ENCODE results near the gene ZNF154.

Gene ZNF154

GRCh38 chr19:57672466-57672865 lies 36.5 kb downstream of the ZNF154 start:
- Histone ChIP-seq H3K9me3 (ENCODE audit: insufficient read depth, low read length, severe bottlenecking) (no peaks in the 10 kb centered on the region), H3K4me2 (ENCODE audit: insufficient read depth, low read length) (no peak overlapping the region)

GRCh38 chr19:57671124-57671895 lies 37.7 kb downstream of the ZNF154 start:
- no peak overlapping the region for H3K9ac ChIP-seq (ENCODE audit: low read depth, low read length)
- ATAC-seq (ENCODE audit: insufficient read depth, low read depth) (no peak), DNase-seq (no peak)
- no peaks in the 10 kb centered on the region for H3K27me3 ChIP-seq (ENCODE audit: insufficient read depth, low read length, poor library complexity)
- H2AFZ ChIP-seq (ENCODE audit: low read depth, low read length): no peak overlapping the region
- H3K27ac ChIP-seq (ENCODE audit: low read length): no peak overlapping the region
- H3K4me2 ChIP-seq (ENCODE audit: insufficient read depth, low read length): no peak overlapping the region
- H4K20me1 ChIP-seq (ENCODE audit: insufficient read depth, low read length): no peaks in the 10 kb centered on the region
- no peaks in the 10 kb centered on the region for H3K9me3 ChIP-seq (ENCODE audit: insufficient read depth, low read length, severe bottlenecking)
- H3K4me1 ChIP-seq (ENCODE audit: insufficient read depth, low read length): no peaks in the 10 kb centered on the region
- H3K79me2 ChIP-seq (ENCODE audit: insufficient read depth, low read length): no peaks in the 10 kb centered on the region
- no peak for TF ChIP-seq CTCF (IDR thresholded peaks at IDR 0.05; ENCODE audit: borderline replicate concordance, extremely low read depth, low read length, poor library complexity, severe bottlenecking)
- no peak for TF ChIP-seq EZH2 (IDR thresholded peaks at IDR 0.05; ENCODE audit: borderline replicate concordance, low read depth, low read length, severe bottlenecking)
- H3K4me3 ChIP-seq (ENCODE audit: low read depth in 1 of 2, low read length in 2 of 2): no peak overlapping the region
- H3K36me3 ChIP-seq (ENCODE audit: insufficient read depth, low read length): no peaks in the 10 kb centered on the region

More at GRCh38 chr19:57672466-57672865, 36.5 kb downstream of the ZNF154 start:
- no peaks in the 10 kb centered on the region for H3K4me1 ChIP-seq (ENCODE audit: insufficient read depth, low read length)
- no peak overlapping the region for H3K27ac ChIP-seq (ENCODE audit: low read length)
- H3K36me3 ChIP-seq (ENCODE audit: insufficient read depth, low read length): no peaks in the 10 kb centered on the region
- DNase-seq (no peak), ATAC-seq (ENCODE audit: insufficient read depth, low read depth) (no peak)
- no peaks in the 10 kb centered on the region for H3K79me2 ChIP-seq (ENCODE audit: insufficient read depth, low read length)
- no peaks in the 10 kb centered on the region for H4K20me1 ChIP-seq (ENCODE audit: insufficient read depth, low read length)
- TF ChIP-seq EZH2 (IDR thresholded peaks at IDR 0.05; ENCODE audit: borderline replicate concordance, low read depth, low read length, severe bottlenecking) (no peak), CTCF (IDR thresholded peaks at IDR 0.05; ENCODE audit: borderline replicate concordance, extremely low read depth, low read length, poor library complexity, severe bottlenecking) (no peak)
- H3K9ac ChIP-seq (ENCODE audit: low read depth, low read length): no peak overlapping the region
- no peaks in the 10 kb centered on the region for H3K27me3 ChIP-seq (ENCODE audit: insufficient read depth, low read length, poor library complexity)
- no peak overlapping the region for H3K4me3 ChIP-seq (ENCODE audit: low read depth in 1 of 2, low read length in 2 of 2)
- H2AFZ ChIP-seq (ENCODE audit: low read depth, low read length): no peak overlapping the region

- Histone ChIP-seq H3K4me3 (ENCODE audit: low read depth in 1 of 2, low read length in 2 of 2) (no peak within 1 kb of the TSS), H3K4me2 (ENCODE audit: insufficient read depth, low read length) (no peak within 1 kb of the TSS), H3K36me3 (ENCODE audit: insufficient read depth, low read length) (no peaks in the 10 kb centered on the region), H4K20me1 (ENCODE audit: insufficient read depth, low read length) (no peaks in the 10 kb centered on the region), H3K9me3 (ENCODE audit: insufficient read depth, low read length, severe bottlenecking) (no peaks in the 10 kb centered on the region), H3K27ac (ENCODE audit: low read length) (no peak within 1 kb of the TSS), H3K27me3 (ENCODE audit: insufficient read depth, low read length, poor library complexity) (no peaks in the 10 kb centered on the region), H2AFZ (ENCODE audit: low read depth, low read length) (no peak within 1 kb of the TSS), H3K9ac (ENCODE audit: low read depth, low read length) (no peak within 1 kb of the TSS), H3K79me2 (ENCODE audit: insufficient read depth, low read length) (no peaks in the 10 kb centered on the region), H3K4me1 (ENCODE audit: insufficient read depth, low read length) (no peaks in the 10 kb centered on the region)
- no peak for DNase-seq
- no peak for TF ChIP-seq CTCF (IDR thresholded peaks at IDR 0.05; ENCODE audit: borderline replicate concordance, extremely low read depth, low read length, poor library complexity, severe bottlenecking)
- no peak for TF ChIP-seq EZH2 (IDR thresholded peaks at IDR 0.05; ENCODE audit: borderline replicate concordance, low read depth, low read length, severe bottlenecking)
- ATAC-seq (ENCODE audit: insufficient read depth, low read depth): no peak
These were observed 40.4 kb downstream of the ZNF154 start, which contains the start of gene ZSCAN4 for GRCh38 chr19:57668635-57669034. Gene ZSCAN4 (plus strand): TSS chr19:57668935. CDS start chr19:57676146, 7,211 bp downstream.
